GM10266 (cell line): ENCODE results near the gene OR2B6.

ENCODE experiments used
- DNase-seq: peaks from one replicate; pipeline ENCODE4 v3.0.0; 2012; ENCODE audit errors: extremely low spot score
- TF ChIP-seq, protein P1 (sequence below): IDR thresholded peaks from 2 replicates; pipeline ENCODE4 v1.5.1; 2012; ENCODE audit warnings: mild to moderate bottlenecking, low read depth; ENCODE audit not compliant: control insufficient read depth, insufficient read depth; ENCODE audit errors: missing control alignments

Gene OR2B6

DNA sequence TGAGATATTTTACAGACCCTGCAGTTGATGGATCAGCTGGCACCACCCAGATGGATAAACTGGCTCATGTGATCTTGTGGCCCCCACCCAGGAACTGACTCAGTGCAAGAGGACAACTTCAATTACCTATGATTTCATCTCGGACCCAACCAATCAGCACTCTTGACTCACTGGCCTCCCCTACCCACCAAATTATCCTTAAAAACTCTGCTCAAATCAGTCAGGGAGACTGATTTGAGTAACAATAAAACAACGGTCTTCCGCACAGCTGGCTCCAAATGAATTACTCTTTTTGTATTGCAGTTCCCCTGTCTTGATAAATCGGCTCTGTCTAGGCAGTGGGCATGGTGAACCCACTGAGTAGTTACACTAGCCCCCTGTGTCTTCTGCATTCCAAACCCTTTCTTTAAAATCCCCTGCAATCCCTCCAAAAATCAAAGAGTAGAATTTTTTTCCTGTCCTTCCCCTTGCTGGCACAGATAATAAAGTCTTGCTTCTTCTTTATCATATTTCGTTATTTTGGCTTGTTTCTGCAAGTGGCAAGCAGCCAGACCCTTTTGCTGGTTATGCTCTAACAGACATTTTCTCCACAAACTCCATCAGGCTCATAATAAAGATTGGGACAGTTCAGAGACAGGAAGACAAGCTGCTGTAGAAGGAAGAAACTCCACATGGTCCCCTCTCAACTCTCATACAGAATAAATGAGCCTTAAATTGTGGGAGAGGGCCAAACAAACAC is 48.3 kb downstream of the OR2B6 start:
- no peak for DNase-seq
- TF ChIP-seq, protein P1, sequence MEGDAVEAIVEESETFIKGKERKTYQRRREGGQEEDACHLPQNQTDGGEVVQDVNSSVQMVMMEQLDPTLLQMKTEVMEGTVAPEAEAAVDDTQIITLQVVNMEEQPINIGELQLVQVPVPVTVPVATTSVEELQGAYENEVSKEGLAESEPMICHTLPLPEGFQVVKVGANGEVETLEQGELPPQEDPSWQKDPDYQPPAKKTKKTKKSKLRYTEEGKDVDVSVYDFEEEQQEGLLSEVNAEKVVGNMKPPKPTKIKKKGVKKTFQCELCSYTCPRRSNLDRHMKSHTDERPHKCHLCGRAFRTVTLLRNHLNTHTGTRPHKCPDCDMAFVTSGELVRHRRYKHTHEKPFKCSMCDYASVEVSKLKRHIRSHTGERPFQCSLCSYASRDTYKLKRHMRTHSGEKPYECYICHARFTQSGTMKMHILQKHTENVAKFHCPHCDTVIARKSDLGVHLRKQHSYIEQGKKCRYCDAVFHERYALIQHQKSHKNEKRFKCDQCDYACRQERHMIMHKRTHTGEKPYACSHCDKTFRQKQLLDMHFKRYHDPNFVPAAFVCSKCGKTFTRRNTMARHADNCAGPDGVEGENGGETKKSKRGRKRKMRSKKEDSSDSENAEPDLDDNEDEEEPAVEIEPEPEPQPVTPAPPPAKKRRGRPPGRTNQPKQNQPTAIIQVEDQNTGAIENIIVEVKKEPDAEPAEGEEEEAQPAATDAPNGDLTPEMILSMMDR = no peak

GRCh38 chr6:28005975-28006374 is 48.9 kb downstream of the OR2B6 start:
- DNase-seq = no peak
- TF ChIP-seq, protein P1 = no peak
